GM18502 (cell line): ENCODE data around the gene ELAVL1.

Experiments used
- ATAC-seq: cut with Tn5 transposase; IDR thresholded peaks from one replicate; pipeline ENCODE4 v1.9.1; 2021; ENCODE audit warnings: mild to moderate bottlenecking; ENCODE audit not compliant: unreplicated experiment, poor library complexity

ELAVL1 gene

DNA sequence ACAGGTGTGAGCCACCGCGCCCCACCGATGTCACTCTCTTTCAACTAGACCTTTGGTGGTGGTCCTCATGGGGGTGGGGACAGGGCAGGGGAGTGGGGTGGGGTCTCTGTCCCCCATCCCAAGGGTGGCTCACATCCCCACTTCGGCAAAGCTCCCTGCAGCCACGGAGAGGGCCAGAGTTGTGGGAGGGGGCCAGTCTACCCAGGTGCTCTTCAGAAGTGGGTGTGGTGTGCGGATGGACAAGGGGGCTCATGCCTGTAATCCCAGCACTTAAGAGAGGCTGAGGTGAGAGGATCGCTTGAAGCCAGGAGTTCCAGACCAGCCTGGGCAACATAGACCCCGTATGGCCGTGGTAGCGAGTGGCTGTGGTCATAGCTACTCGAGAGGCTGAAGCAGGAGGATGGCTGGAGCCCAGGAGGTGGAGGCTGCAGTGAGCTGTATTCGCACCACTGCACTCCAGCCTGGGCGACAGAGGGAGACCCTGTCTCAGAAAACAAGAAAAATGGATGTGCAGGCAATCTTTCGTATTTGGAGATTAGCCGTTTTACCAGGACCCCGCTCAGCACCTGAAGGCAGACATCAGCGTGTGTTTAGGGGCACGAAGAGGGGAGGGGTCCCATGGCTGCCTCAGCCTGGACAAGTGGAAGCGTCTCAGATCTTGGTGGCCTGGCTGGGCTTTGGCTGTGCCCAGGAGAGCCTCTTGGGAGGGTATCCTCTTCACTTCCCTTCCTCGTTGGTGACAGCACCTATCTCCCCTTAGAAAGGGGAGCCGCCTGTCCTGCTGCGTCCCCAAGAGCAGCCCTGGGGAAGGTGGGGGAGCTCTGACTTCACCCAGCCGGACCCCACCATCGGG lies 90.0 kb downstream of the ELAVL1 start:
- no peak for ATAC-seq

DNA sequence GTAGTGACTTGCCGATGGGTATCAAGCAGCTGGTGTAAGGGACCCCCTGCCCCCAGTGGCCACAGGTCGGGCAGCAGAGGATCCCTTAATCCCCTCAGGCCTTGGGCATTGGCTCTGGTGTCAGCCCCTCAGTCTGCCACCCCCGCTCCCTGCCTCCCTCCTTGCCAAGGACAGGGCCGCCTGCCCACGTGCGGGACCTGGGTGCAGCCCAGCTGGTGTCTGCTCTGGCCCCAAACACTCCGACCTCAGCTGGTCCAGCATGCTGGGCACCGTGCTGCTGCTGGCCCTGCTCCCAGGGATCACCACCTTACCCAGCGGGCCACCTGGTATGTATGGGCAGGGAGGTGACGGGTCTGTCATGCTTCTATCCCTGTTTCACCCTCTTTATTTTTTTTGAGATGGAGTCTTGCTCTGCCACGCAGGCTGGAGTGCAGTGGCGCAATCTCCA lies 90.8 kb downstream of the ELAVL1 start, which contains the start of gene TGFBR3L:
TGFBR3L (plus strand) TSS at position 233 of the 448 bp plus-strand sequence.
- ATAC-seq, result no peak

GRCh38 chr19:7914099-7914498 lies 91.3 kb downstream of the ELAVL1 start:
- ATAC-seq, result no peak

GRCh38 chr19:7913652-7914051 lies 91.8 kb downstream of the ELAVL1 start:
- ATAC-seq, result no peak

DNA sequence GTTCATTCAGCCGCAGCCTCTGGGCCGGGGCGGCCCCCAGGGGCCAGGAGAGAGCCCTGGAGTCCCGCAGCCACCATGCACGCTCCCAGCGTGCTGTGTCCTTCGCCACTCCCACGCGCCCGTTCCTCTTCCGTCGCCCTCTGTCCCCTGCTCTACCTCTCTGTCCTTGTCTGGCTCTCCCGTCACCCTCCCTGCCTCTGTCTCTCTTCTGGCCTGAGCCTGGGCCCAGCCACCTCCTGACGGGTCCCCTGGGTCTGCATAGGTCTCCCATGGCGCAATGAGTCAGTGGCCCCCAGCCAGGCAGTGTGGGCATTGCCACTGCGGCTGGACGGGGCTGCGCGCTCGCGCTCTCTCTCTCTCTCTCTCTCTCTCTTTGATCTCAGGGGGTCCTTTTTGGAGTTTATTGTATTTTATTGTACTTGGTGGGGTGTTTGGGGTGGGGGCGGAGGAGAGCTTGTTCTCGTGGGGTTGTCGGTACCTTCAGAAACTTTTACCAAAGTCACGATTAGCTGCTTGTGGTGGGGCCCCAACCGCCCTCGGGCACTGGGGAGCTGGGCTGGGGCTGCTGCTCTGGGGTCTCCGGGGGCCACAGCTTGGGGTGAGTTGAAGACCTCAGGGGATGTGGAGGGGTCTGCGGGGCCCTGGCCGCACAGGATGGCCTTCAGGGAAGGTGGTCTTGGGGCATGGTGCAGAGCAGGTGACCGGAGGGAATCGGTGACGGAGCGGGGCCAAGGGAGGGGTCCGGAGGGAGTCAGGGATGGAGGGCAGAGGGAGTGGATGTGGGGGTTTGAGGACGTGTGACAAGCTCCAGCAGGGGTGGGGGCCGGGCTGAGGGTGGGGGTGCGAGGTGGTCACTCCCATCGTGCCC lies 92.5 kb downstream of the ELAVL1 start:
- ATAC-seq, result no peak

DNA sequence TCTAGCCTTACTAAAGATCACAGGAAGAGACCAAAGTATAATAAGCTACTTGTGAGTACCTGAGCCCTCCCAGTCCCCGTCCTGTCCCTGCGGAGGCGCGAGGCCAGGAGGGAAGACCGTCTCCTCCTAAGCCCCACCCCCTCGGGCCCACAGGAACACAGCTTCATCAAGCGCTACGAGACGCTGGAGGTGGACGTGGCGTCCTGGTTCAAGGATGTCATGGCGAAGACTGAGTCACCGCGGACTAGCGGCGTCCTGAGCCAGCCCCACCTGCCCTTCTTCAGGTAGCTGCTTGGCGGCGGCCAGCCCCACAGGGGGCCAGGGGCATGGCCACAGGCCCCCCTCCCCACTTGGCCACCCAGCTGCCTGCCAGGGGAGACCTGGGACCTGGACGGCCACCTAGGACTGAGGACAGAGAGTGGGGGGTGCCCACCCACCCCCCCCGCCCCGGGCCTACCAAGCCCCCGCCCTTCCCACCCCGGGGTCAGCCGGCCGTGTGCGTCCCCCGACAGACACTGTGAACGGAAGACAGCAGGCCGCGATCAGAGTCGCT lies 93.2 kb downstream of the ELAVL1 start:
- no peak for ATAC-seq

- no peak for ATAC-seq
These were observed 93.8 kb downstream of the ELAVL1 start for GRCh38 chr19:7911508-7912143.

DNA sequence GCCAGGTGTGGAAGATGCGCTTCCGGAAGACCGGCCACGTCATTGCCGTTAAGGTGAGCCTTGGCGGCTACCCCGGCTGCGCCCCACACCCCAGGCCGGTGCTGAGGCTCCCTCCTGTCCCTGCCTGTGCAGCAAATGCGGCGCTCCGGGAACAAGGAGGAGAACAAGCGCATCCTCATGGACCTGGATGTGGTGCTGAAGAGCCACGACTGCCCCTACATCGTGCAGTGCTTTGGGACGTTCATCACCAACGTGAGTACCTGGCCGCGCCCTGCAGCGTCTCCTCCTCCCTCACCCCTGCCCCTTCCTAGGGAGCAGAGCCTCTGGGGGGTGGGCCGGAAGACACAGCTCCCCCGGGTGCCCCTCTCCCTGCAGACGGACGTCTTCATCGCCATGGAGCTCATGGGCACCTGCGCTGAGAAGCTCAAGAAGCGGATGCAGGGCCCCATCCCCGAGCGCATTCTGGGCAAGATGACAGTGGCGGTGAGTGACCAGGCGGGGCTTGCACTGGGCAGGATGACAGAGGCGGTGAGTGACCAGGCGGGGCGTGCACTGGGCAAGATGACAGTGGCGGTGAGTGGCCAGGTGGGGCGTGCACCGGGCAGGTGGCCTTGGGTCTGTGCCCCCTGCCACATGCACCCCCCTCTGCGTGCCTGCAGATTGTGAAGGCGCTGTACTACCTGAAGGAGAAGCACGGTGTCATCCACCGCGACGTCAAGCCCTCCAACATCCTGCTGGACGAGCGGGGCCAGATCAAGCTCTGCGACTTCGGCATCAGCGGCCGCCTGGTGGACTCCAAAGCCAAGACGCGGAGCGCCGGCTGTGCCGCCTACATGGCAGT lies 94.9 kb downstream of the ELAVL1 start:
- no peak for ATAC-seq

GRCh38 chr19:7909471-7910067 lies 95.9 kb downstream of the ELAVL1 start:
- no peak for ATAC-seq

DNA sequence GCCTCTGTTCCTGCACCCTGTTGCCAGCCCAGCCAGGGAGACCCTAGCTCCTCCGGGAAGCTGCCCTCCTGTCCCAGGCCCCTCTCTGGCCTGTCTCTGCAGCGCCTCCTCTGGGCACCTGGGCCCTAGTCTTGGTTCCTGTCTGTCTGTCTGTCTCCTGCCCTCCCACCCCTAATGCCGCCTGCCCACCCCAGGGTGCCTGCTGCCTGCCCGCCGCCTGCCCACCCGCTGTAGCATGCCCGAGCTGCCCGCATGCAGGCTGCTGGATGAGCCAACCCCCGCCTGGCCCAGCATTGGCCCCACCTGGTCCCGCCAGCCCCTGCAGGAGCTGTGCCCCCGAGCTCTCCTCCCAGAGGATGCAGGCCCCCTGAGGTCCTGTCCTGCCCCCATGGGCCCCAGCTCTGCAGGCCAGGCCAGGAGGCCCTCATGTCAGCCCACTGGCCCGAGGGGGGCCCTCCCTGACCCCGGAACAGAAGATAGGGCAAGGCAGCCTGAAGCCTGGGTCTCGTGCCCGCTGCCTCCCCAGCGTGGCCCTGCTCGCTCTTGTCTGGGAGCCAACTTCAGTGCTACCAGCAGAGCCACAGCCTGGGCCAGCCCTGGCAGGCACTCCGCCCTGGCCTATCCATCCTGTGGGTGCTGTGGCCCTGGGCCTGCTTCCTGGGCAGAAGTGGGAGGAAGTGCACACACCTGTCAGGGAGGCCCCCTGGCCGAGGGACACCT lies 96.5 kb downstream of the ELAVL1 start:
- no peak for ATAC-seq
